ENCODE measurements around the gene CLDN2. TPM values are rescaled to one million over a fixed set of nuclear protein-coding genes. Genes with fewer than 3 reads are reported as not detected.
A peak's percentile ranks its signal among the peaks of the same experiment; 100 is the strongest.

The CLDN2 gene
- total and polyA plus RNA-seq, 4 donors = 0.37 to 25.5 (median 20.7) TPM

DNA sequence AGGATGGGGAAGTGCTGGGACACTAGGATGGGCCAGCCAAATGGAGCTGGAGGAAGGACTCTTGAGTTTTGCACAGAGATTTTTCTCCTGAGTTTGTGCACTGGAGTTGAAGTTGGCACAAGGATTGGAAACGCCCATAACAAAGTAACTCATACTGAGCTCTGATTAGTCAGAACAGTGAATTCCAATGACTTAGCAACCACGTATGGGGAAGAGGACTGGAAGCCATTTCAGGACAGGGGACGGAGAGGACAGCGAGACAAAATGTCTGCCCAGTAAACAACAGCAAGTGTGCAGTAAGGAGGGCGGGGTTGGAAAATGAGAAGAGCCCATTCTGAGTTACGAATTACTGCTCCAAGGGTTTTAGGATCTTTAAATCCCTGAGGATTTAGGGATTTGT is 22.9 kb upstream of the CLDN2 start:
- H3K27ac ChIP-seq (ENCODE audit: low read depth in 1 of 2, low read length in 2 of 2) = no peak overlapping the region
- H3K4me3 ChIP-seq (ENCODE audit: low read depth in 1 of 3, low read length in 3 of 3) = no peak overlapping the region
- H3K27me3 ChIP-seq (ENCODE audit: control insufficient read depth in 4 of 4, insufficient read depth in 4 of 4, low read length in 3 of 4) = peaks cover 0 to 3% (median 0%) of the 10 kb centered on the region in 4 donors
- H3K4me1 ChIP-seq (ENCODE audit: control insufficient read depth in 4 of 4, insufficient read depth in 4 of 4, low read length in 3 of 4) = peaks cover 0 to 33% (median 26%) of the 10 kb centered on the region in 4 donors
- no peak for TF ChIP-seq TAF1 (conservative IDR thresholded peaks at IDR 0.05)
- TF ChIP-seq, protein P1, sequence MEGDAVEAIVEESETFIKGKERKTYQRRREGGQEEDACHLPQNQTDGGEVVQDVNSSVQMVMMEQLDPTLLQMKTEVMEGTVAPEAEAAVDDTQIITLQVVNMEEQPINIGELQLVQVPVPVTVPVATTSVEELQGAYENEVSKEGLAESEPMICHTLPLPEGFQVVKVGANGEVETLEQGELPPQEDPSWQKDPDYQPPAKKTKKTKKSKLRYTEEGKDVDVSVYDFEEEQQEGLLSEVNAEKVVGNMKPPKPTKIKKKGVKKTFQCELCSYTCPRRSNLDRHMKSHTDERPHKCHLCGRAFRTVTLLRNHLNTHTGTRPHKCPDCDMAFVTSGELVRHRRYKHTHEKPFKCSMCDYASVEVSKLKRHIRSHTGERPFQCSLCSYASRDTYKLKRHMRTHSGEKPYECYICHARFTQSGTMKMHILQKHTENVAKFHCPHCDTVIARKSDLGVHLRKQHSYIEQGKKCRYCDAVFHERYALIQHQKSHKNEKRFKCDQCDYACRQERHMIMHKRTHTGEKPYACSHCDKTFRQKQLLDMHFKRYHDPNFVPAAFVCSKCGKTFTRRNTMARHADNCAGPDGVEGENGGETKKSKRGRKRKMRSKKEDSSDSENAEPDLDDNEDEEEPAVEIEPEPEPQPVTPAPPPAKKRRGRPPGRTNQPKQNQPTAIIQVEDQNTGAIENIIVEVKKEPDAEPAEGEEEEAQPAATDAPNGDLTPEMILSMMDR (IDR thresholded peaks at IDR 0.05; ENCODE audit: low read depth, low read length, missing input control) = no peak
- no peak for TF ChIP-seq FOXA1 (IDR thresholded peaks at IDR 0.05)
- TF ChIP-seq, protein P2, sequence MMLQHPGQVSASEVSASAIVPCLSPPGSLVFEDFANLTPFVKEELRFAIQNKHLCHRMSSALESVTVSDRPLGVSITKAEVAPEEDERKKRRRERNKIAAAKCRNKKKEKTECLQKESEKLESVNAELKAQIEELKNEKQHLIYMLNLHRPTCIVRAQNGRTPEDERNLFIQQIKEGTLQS (IDR thresholded peaks at IDR 0.05) = no peak
- no peak for TF ChIP-seq JUND (IDR thresholded peaks at IDR 0.05)
- TF ChIP-seq HNF4G (IDR thresholded peaks at IDR 0.05) = no peak
- no peak for TF ChIP-seq HNF4A (conservative IDR thresholded peaks at IDR 0.05)
- TF ChIP-seq YY1 (IDR thresholded peaks at IDR 0.05) = no peak
- TF ChIP-seq SP1 (IDR thresholded peaks at IDR 0.05) = no peak
- TF ChIP-seq RXRA (IDR thresholded peaks at IDR 0.05) = no peak
- no peak for TF ChIP-seq EGR1 (IDR thresholded peaks at IDR 0.05; ENCODE audit: low read depth in 2 of 2)
- no peak overlapping the region for H3K9ac ChIP-seq (ENCODE audit: low read depth in 1 of 2, low read length in 2 of 2)
- no peak for DNase-seq (ENCODE audit: low spot score)
- no peaks in the 10 kb centered on the region for H3K36me3 ChIP-seq (ENCODE audit: control insufficient read depth in 4 of 4, insufficient read depth in 3 of 4, low read depth in 1 of 4, low read length in 3 of 4)
- WGBS = 88% methylated on average over 6 of the region's 6 CpGs
- no peaks in the 10 kb centered on the region for H3K9me3 ChIP-seq (ENCODE audit: control insufficient read depth in 4 of 4, low read length in 3 of 4)

DNA sequence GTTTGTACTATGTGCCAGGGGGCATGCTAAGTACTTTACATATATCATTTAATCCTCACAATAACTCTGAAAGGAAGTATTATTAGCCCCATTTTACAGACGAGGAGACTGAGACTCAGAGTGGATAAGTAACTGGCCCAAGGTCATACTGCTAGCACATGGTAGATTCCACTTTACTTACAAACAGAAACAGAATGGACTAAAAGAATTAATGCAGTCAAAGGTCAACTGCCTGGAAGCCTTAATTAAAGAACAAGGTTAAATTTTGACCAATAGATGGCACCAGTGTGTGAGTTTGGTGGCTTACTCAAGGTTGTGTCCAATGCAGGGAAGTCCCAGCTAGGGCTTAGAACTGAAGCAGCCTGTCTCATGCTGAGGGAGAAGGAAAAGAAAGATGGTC is 21.7 kb upstream of the CLDN2 start:
- Histone ChIP-seq H3K27me3 (ENCODE audit: control insufficient read depth in 4 of 4, insufficient read depth in 4 of 4, low read length in 3 of 4) (peaks cover 0 to 3% (median 0%) of the 10 kb centered on the region in 4 donors), H3K4me3 (ENCODE audit: low read depth in 1 of 3, low read length in 3 of 3) (no peak overlapping the region), H3K27ac (ENCODE audit: low read depth in 1 of 2, low read length in 2 of 2) (peak overlapping the region in 1 of 2 donors; percentile 95), H3K9ac (ENCODE audit: low read depth in 1 of 2, low read length in 2 of 2) (no peak overlapping the region), H3K9me3 (ENCODE audit: control insufficient read depth in 4 of 4, low read length in 3 of 4) (no peaks in the 10 kb centered on the region), H3K36me3 (ENCODE audit: control insufficient read depth in 4 of 4, insufficient read depth in 3 of 4, low read depth in 1 of 4, low read length in 3 of 4) (no peaks in the 10 kb centered on the region), H3K4me1 (ENCODE audit: control insufficient read depth in 4 of 4, insufficient read depth in 4 of 4, low read length in 3 of 4) (peaks cover 0 to 39% (median 29%) of the 10 kb centered on the region in 4 donors)
- no peak for DNase-seq (ENCODE audit: low spot score)
- 4% methylated on average over 1 of the region's 1 CpG for WGBS
- TF ChIP-seq SP1 (IDR thresholded peaks at IDR 0.05) (peak; percentile 58), RXRA (IDR thresholded peaks at IDR 0.05) (peak; percentile 60 to 74), TAF1 (conservative IDR thresholded peaks at IDR 0.05) (no peak), FOXA1 (IDR thresholded peaks at IDR 0.05) (no peak), JUND (IDR thresholded peaks at IDR 0.05) (no peak), YY1 (IDR thresholded peaks at IDR 0.05) (peak; percentile 36), HNF4A (conservative IDR thresholded peaks at IDR 0.05) (peak; percentile 25 to 74), EGR1 (IDR thresholded peaks at IDR 0.05; ENCODE audit: low read depth in 2 of 2) (no peak), RAD21 (IDR thresholded peaks at IDR 0.05) (peak; percentile 79 to 88), NR2F2 (IDR thresholded peaks at IDR 0.05) (peak; percentile 74)
- TF ChIP-seq, protein P1 (IDR thresholded peaks at IDR 0.05; ENCODE audit: low read depth, low read length, missing input control) = peak; percentile 41
- TF ChIP-seq, protein P3, sequence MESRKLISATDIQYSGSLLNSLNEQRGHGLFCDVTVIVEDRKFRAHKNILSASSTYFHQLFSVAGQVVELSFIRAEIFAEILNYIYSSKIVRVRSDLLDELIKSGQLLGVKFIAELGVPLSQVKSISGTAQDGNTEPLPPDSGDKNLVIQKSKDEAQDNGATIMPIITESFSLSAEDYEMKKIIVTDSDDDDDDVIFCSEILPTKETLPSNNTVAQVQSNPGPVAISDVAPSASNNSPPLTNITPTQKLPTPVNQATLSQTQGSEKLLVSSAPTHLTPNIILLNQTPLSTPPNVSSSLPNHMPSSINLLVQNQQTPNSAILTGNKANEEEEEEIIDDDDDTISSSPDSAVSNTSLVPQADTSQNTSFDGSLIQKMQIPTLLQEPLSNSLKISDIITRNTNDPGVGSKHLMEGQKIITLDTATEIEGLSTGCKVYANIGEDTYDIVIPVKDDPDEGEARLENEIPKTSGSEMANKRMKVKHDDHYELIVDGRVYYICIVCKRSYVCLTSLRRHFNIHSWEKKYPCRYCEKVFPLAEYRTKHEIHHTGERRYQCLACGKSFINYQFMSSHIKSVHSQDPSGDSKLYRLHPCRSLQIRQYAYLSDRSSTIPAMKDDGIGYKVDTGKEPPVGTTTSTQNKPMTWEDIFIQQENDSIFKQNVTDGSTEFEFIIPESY (IDR thresholded peaks at IDR 0.05) = no peak
- TF ChIP-seq, protein P4, sequence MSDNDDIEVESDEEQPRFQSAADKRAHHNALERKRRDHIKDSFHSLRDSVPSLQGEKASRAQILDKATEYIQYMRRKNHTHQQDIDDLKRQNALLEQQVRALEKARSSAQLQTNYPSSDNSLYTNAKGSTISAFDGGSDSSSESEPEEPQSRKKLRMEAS (IDR thresholded peaks at IDR 0.05) = peak; percentile 35
- TF ChIP-seq, protein P2 (IDR thresholded peaks at IDR 0.05) = no peak

Data from liver (tissue), 9 donors.